BJ (cell line): ENCODE data around the gene BTBD6. TPM values are rescaled to one million over a fixed set of nuclear protein-coding genes. Genes with fewer than 3 reads are reported as not detected.
"Not testable (repeated sequence)": the region's sequence is repeated elsewhere in the genome, so short reads cannot be mapped to it uniquely, and the experiment has no call there.

ENCODE experiments used
- CTCF ChIA-PET: fragments of 350-600 bp; formaldehyde crosslinking; extraction: SDS; loops from one replicate; lab custom pipeline; 2021; ENCODE audit warnings: antibody characterized with exemption, inconsistent platforms; lab: Yijun Ruan, JAX
- POLR2A ChIA-PET: fragments of 300-600 bp; sonication (Branson Sonifier 250); formaldehyde crosslinking; extraction: SDS; loops from one replicate; lab custom pipeline; 2021; ENCODE audit warnings: antibody characterized with exemption; lab: Charles Lee
- DNase-seq: peaks from one replicate; pipeline ENCODE4 v3.0.0-alpha.2; 2011; ENCODE audit warnings: low read depth
- H3K27me3 ChIP-seq: 2 replicates; pipeline ENCODE4 v1.6.0; 2011; ENCODE audit warnings: low read length; ENCODE audit not compliant: control insufficient read depth, insufficient read depth
- H3K36me3 ChIP-seq: 2 replicates; pipeline ENCODE4 v1.5.1; 2011; ENCODE audit warnings: low read length; ENCODE audit not compliant: control insufficient read depth, insufficient read depth
- H3K4me3 ChIP-seq: 2 replicates; pipeline ENCODE4 v1.5.1; 2011; ENCODE audit warnings: low read depth, mild to moderate bottlenecking, control low read depth, low read length
- polyA plus RNA-seq: library from polyadenylated mRNA; depleted of rRNA; stranded (reverse); fragments of >200 nt; gene quantifications from 2 replicates; pipeline ENCODE4 v1.2.3, GENCODE V29; 2011
- TF ChIP-seq, protein P1 (sequence below): IDR thresholded peaks from 2 replicates; pipeline ENCODE4 v1.5.1; 2011; ENCODE audit warnings: low read depth, mild to moderate bottlenecking, control low read depth, inconsistent platforms, low read length, moderate library complexity; ENCODE audit not compliant: insufficient read depth

The BTBD6 gene
- polyA plus RNA-seq, 1 experiment = 41.9 TPM

- POLR2A ChIA-PET = no interaction called here
- no peak overlapping the region for H3K4me3 ChIP-seq
- peaks cover 1% of the 10 kb centered on the region for H3K36me3 ChIP-seq
- H3K27me3 ChIP-seq = no peaks in the 10 kb centered on the region
- CTCF ChIA-PET = interaction anchor here (0.9 kb wide), 1 partner anchor 183 kb away, joined by 3 read pairs; no protein-coding TSS in a partner anchor
- TF ChIP-seq, protein P1, sequence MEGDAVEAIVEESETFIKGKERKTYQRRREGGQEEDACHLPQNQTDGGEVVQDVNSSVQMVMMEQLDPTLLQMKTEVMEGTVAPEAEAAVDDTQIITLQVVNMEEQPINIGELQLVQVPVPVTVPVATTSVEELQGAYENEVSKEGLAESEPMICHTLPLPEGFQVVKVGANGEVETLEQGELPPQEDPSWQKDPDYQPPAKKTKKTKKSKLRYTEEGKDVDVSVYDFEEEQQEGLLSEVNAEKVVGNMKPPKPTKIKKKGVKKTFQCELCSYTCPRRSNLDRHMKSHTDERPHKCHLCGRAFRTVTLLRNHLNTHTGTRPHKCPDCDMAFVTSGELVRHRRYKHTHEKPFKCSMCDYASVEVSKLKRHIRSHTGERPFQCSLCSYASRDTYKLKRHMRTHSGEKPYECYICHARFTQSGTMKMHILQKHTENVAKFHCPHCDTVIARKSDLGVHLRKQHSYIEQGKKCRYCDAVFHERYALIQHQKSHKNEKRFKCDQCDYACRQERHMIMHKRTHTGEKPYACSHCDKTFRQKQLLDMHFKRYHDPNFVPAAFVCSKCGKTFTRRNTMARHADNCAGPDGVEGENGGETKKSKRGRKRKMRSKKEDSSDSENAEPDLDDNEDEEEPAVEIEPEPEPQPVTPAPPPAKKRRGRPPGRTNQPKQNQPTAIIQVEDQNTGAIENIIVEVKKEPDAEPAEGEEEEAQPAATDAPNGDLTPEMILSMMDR = no peak
- DNase-seq = no peak
These were observed 24.7 kb downstream of the BTBD6 start for GRCh38 chr14:105273062-105273461.

DNA sequence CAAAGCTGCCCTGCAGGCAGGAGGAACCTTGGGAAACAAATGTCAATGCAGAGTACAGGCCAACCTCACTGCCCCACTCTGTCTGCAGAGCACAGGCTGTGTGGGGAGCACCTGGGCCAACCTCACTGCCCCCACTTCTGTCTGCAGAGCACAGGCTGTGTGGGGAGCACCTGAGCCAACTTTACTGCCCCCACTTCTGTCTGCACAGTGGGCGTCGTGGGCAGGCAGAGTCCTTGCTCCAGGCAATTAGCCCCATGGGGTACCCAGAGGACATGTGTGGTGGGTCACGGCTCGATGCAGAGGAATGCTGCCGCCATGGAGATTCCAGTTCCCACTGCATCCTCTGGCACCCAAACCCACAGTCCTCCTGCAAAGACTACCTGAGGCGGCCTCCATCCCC, 26.3 kb downstream of the BTBD6 start:
- H3K4me3 ChIP-seq = no peak overlapping the region
- TF ChIP-seq, protein P1 = no peak
- no peak for DNase-seq
- ChIA-PET POLR2A (no interaction called here), CTCF (no interaction called here)
- peaks cover 1% of the 10 kb centered on the region for H3K36me3 ChIP-seq
- no peaks in the 10 kb centered on the region for H3K27me3 ChIP-seq

- peaks cover 1% of the 10 kb centered on the region; the same call in 1 of the 2 replicates for H3K36me3 ChIP-seq
- ChIA-PET CTCF (interaction anchor here (0.7 kb wide), 1 partner anchor 188 kb away, joined by 3 read pairs; no protein-coding TSS in a partner anchor), POLR2A (no interaction called here)
- H3K4me3 ChIP-seq = no peak overlapping the region
- peak; percentile 27 for DNase-seq
- TF ChIP-seq, protein P1 = no peak
- no peaks in the 10 kb centered on the region for H3K27me3 ChIP-seq
These were observed 27.1 kb downstream of the BTBD6 start for GRCh38 chr14:105275267-105275946.

DNA sequence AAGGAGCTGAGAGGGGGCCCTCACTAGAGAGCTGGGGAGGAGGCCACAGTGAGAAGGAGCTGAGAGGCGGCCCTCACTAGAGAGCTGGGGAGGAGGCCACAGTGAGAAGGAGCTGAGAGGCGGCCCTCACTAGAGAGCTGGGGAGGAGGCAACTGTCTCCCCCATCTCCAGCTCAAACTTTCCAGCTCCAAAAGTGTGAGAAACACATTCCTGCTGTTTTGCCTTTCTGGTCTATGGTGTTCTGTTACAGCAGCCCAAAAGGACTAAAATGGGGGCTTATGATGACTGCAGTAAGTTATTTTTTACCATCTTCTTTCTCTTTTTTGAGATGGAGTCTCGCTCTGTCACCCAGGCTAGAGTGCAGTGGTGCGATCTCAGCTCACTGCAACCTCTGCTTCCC, 29.1 kb downstream of the BTBD6 start:
- DNase-seq = not testable (repeated sequence)
- POLR2A ChIA-PET = interaction anchor here (0.6 kb wide), 1 partner anchor 87 kb away, joined by 3 read pairs; no protein-coding TSS in a partner anchor
- CTCF ChIA-PET = interaction anchor here (1.1 to 1.3 kb wide), 2 partner anchors 74 to 187 kb away, joined by 3 to 5 read pairs; no protein-coding TSS in a partner anchor

DNA sequence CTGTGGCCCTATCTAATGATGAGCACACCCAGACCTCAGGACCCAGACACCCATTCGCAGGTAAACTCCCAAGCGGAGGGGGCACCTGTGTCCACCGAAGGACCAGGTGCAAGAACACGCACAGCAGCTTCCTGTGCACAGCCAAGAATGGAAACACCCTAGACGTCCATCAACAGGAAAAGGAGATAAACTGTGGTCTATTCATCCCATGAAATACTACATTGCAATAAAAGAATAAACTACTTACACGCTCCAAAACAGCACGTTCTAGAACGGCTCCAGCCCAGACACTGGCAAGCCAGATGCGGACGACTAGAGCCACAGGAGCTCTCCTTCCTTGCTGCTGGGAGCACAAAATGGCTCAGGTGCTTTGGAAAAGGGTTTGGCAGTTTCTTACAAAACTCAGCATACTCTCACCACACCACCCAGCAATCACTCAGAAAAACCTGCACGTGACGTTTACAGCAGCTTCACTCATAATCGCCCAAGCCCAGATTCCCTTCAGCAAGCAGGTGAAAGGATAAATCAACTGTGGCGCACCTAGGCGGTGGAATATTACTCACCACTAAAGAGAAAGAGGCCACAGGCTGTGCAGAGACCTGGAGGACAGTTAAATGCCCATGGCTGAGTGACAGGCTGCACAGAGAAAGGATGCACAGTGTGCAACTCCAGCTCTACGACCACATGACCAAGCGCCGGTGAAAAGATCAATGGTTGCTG, 31.5 kb downstream of the BTBD6 start:
- H3K36me3 ChIP-seq = no peaks in the 10 kb centered on the region; the same call in 1 of the 2 replicates
- ChIA-PET POLR2A (no interaction called here), CTCF (interaction anchor here (0.6 kb wide), 2 partner anchors 20 to 77 kb away, joined by 3 read pairs; no protein-coding TSS in a partner anchor)
- TF ChIP-seq, protein P1 = no peak
- DNase-seq = no peak
- H3K4me3 ChIP-seq = no peak overlapping the region
- no peaks in the 10 kb centered on the region for H3K27me3 ChIP-seq

More for the DNA sequence above, 29.1 kb downstream of the BTBD6 start:
- not testable (repeated sequence) for H3K36me3 ChIP-seq, H3K4me3 ChIP-seq, H3K27me3 ChIP-seq
